Duodenal mucosa (tissue), 2 donors: ENCODE results near the gene THADA.

Source experiments
- H3K27ac ChIP-seq: one replicate; pipeline ENCODE4 v1.7.0; 2013; ENCODE audit warnings: low read depth, low read length
- H3K27me3 ChIP-seq, 2 donors: one replicate each; pipeline ENCODE4 v1.7.0; 2013; ENCODE audit warnings: low read length in 2 of 2, control low read depth in 1 of 2; ENCODE audit not compliant: insufficient read depth in 2 of 2, control insufficient read depth in 1 of 2
- H3K36me3 ChIP-seq, 2 donors: one replicate each; pipeline ENCODE4 v1.7.0; 2013; ENCODE audit warnings: low read length in 2 of 2, control low read depth in 1 of 2; ENCODE audit not compliant: insufficient read depth in 2 of 2, control insufficient read depth in 1 of 2
- H3K4me1 ChIP-seq, 2 donors: one replicate each; pipeline ENCODE4 v1.7.0; 2013; ENCODE audit warnings: low read length in 2 of 2, control low read depth in 1 of 2; ENCODE audit not compliant: insufficient read depth in 2 of 2, control insufficient read depth in 1 of 2
- H3K4me3 ChIP-seq, 2 donors: one replicate each; pipeline ENCODE4 v1.7.0; 2013; ENCODE audit warnings: low read length in 2 of 2, low read depth in 1 of 2
- H3K9ac ChIP-seq, 2 donors: one replicate each; pipeline ENCODE4 v1.7.0; 2013; ENCODE audit warnings: low read length in 2 of 2, low read depth in 1 of 2
- H3K9me3 ChIP-seq, 2 donors: one replicate each; pipeline ENCODE4 v1.7.0; 2013; ENCODE audit warnings: low read length in 2 of 2, control low read depth in 1 of 2; ENCODE audit not compliant: control insufficient read depth in 1 of 2

The THADA gene

DNA sequence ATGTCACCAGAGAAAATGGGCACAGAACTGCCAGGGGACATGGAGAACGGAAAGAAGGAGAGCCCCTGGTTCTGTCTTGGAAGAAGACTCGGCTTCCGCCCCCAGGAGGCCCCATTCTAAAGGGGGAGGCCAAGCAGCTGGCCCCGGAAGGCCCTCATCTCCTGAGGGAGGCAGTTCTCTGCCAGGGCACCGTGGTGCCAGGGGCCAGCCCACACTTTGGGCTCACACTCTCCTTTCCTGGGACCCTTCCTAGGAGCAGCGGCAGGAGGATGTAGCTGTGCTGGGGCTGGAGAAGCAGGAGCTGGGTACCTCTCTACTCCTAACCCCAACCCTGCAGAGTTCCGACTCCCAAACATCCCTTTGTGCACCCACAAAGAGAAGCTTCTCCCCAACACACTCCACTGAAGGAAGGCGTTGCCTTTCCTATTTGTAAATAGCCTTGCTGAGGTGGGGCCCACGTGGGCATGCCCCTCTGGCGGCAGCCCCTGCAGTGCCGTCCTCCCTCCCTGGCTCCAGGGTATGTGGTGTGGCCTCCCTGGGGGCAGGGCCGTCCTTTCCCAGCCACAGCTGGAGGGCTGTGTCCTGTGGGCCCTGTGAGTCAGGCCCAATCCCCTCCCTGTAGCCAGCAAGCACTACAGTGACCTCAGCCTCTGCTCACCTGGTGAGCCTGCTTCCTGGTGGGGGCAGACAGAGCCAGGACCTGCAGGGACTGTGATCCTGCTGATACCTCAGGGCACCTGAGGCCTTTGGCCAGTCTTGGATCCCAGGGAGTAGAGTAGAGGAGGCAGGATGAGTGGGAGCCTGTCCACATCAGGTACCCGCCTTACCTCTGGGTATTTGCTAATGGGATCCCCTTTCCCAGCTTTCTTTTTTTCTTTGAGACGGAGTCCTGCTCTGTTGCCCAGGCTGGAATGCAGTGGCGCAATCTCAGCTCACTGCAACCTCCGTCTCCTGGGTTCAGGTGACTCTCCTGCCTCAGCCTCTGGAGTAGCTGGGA is 396.0 kb downstream of the THADA start:
- H3K9me3 ChIP-seq, result no peaks in the 10 kb centered on the region
- peak overlapping the region in 1 of 2 donors; percentile 17 for H3K9ac ChIP-seq
- H3K4me1 ChIP-seq, result peaks cover 16 to 25% of the 10 kb centered on the region in 2 donors
- H3K4me3 ChIP-seq, result no peak overlapping the region
- no peaks in the 10 kb centered on the region for H3K36me3 ChIP-seq
- H3K27ac ChIP-seq, result peak overlapping the region; percentile 25
- H3K27me3 ChIP-seq, result no peaks in the 10 kb centered on the region

- no peak overlapping the region for H3K9ac ChIP-seq
- H3K4me1 ChIP-seq, result peaks cover 30 to 37% of the 10 kb centered on the region in 2 donors
- no peaks in the 10 kb centered on the region for H3K9me3 ChIP-seq
- no peaks in the 10 kb centered on the region for H3K27me3 ChIP-seq
- H3K27ac ChIP-seq, result no peak overlapping the region
- H3K4me3 ChIP-seq, result no peak overlapping the region
- H3K36me3 ChIP-seq, result no peaks in the 10 kb centered on the region
Measured at GRCh38 chr2:43198263-43198662, 397.6 kb downstream of the THADA start.

DNA sequence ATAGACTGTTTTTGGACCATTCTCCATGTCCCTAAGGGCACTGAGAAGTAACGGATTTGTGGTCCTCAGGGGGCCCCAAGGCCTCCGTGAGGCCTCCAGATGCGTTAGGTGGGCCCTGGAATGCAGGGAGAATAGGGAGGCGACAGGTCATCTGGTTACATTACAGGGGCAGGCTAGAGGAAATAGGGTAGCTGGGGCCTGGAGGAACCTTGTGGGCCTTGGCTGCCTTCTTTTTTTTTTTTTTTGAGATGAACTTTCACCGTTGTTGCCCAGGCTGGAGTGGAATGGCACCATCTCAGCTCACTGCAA is 398.3 kb downstream of the THADA start:
- H3K4me3 ChIP-seq, result no peak overlapping the region
- H3K4me1 ChIP-seq, result peaks cover 38 to 45% of the 10 kb centered on the region in 2 donors
- no peak overlapping the region for H3K9ac ChIP-seq

GRCh38 chr2:43196768-43197587 is 398.9 kb downstream of the THADA start:
- no peaks in the 10 kb centered on the region for H3K36me3 ChIP-seq
- H3K9ac ChIP-seq, result no peak overlapping the region
- no peak overlapping the region for H3K4me3 ChIP-seq
- H3K9me3 ChIP-seq, result no peaks in the 10 kb centered on the region
- no peak overlapping the region for H3K27ac ChIP-seq
- peaks cover 43 to 49% of the 10 kb centered on the region in 2 donors for H3K4me1 ChIP-seq
- H3K27me3 ChIP-seq, result no peaks in the 10 kb centered on the region

More for the DNA sequence above, 398.3 kb downstream of the THADA start:
- Histone ChIP-seq H3K9me3 (no peaks in the 10 kb centered on the region), H3K27ac (no peak overlapping the region), H3K36me3 (no peaks in the 10 kb centered on the region), H3K27me3 (no peaks in the 10 kb centered on the region)

GRCh38 chr2:43194121-43194869 is 401.5 kb downstream of the THADA start:
- H3K4me1 ChIP-seq, result peaks cover 56 to 61% of the 10 kb centered on the region in 2 donors
- no peaks in the 10 kb centered on the region for H3K36me3 ChIP-seq
- H3K4me3 ChIP-seq, result peak overlapping the region; percentile 50 to 60
- no peaks in the 10 kb centered on the region for H3K27me3 ChIP-seq
- no peaks in the 10 kb centered on the region for H3K9me3 ChIP-seq
- peak overlapping the region; percentile 97 for H3K27ac ChIP-seq
- H3K9ac ChIP-seq, result peak overlapping the region; percentile 59 to 85

GRCh38 chr2:43193652-43194120 is 402.2 kb downstream of the THADA start:
- H3K27me3 ChIP-seq, result no peaks in the 10 kb centered on the region
- no peaks in the 10 kb centered on the region for H3K36me3 ChIP-seq
- H3K4me3 ChIP-seq, result peak overlapping the region; percentile 25 to 31
- H3K27ac ChIP-seq, result peak overlapping the region; percentile 97
- peak overlapping the region; percentile 48 to 59 for H3K9ac ChIP-seq
- H3K9me3 ChIP-seq, result no peaks in the 10 kb centered on the region
- H3K4me1 ChIP-seq, result peaks cover 54 to 61% of the 10 kb centered on the region in 2 donors

- Histone ChIP-seq H3K9ac (peak overlapping the region; percentile 48 to 59), H3K4me1 (peaks cover 54 to 61% of the 10 kb centered on the region in 2 donors), H3K27me3 (no peaks in the 10 kb centered on the region), H3K9me3 (no peaks in the 10 kb centered on the region), H3K27ac (peak overlapping the region; percentile 97), H3K36me3 (no peaks in the 10 kb centered on the region), H3K4me3 (peak overlapping the region; percentile 25 to 31)
Measured at GRCh38 chr2:43192744-43193651, 402.8 kb downstream of the THADA start.

DNA sequence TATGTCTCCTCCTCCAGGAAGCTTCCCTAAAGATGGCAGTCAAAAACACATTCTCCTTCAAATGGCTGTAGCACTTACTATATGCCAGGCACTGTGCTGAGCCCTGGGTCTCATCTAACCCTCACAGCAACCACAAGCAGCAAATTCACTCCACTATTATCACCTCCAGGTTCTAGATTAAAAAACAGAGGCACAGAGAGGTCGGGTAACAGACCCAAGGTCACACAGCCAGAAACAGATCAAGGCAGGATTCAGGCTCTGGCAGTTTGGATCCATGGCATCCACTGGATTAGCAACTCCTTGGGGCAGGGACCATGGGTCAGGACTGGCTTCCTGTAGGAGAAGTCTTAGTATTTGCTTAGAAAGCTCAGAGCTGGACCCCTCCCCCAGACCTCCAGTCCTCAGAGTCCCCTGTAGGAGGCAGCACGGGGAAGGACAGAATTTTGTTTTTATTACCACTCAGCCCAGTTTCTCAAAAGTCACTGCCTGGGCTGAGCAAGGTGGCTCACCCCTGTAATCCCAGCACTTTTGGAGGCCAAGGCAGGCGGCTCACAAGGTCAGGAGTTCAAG is 403.8 kb downstream of the THADA start:
- no peak overlapping the region for H3K4me3 ChIP-seq
- no peak overlapping the region for H3K27ac ChIP-seq
- no peaks in the 10 kb centered on the region for H3K9me3 ChIP-seq
- H3K4me1 ChIP-seq, result peaks cover 56 to 63% of the 10 kb centered on the region in 2 donors
- H3K27me3 ChIP-seq, result no peaks in the 10 kb centered on the region
- no peaks in the 10 kb centered on the region for H3K36me3 ChIP-seq
- peak overlapping the region in 1 of 2 donors; percentile 48 for H3K9ac ChIP-seq
